ENCODE results near the gene MAMLD1. TPM values are rescaled to one million over a fixed set of nuclear protein-coding genes. Genes with fewer than 3 reads are reported as not detected.
A peak's percentile ranks its signal among the peaks of the same experiment; 100 is the strongest.

The MAMLD1 gene
- total and polyA plus RNA-seq, 5 experiments from 2014 or later: 0.30 to 0.46 (median 0.36) TPM; not detected in 1

- ATAC-seq: no peak
- H3K36me3 Mint-ChIP-seq: no peaks in the 10 kb centered on the region
- no peak overlapping the region for H3K4me3 Mint-ChIP-seq
These were observed 92.1 kb downstream of the MAMLD1 start for GRCh38 chrX:150455215-150455608.

DNA sequence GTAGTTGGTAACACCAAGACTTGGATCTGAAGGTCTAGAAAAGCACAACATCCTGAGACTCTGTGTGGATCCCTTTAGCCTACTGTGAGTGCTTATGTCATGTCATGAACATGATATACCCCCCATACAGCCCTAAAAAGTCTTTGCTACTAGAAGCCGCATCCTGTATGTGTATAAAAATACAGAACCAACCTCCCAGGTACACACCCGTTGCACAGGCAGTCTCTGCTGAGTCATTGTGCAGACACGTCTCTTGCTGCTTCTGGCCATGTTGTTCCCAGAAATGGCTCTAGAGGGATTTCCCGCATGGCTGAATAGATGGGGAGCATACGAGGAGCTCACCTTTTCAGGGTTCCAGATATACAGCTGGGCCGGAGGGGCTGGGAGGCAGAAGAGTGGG is 93.3 kb downstream of the MAMLD1 start:
- POLR2A ChIA-PET: no interaction called here
- DNase-seq (no peak), ATAC-seq (no peak)
- H3K36me3 Mint-ChIP-seq: no peaks in the 10 kb centered on the region
- H3K9me3 Mint-ChIP-seq: no peaks in the 10 kb centered on the region
- no peak overlapping the region for H3K4me3 Mint-ChIP-seq
- no peak overlapping the region for H3K27ac Mint-ChIP-seq
- H3K27me3 Mint-ChIP-seq: peaks cover 0 to 2% (median 0%) of the 10 kb centered on the region in 5 donors
- peaks cover 4 to 20% (median 14%) of the 10 kb centered on the region in 4 donors for H3K4me1 Mint-ChIP-seq

More at GRCh38 chrX:150455215-150455608, 92.1 kb downstream of the MAMLD1 start:
- no peak overlapping the region for H3K27ac Mint-ChIP-seq
- H3K9me3 Mint-ChIP-seq: no peaks in the 10 kb centered on the region
- POLR2A ChIA-PET: no interaction called here
- peaks cover 0 to 2% (median 0%) of the 10 kb centered on the region in 5 donors for H3K27me3 Mint-ChIP-seq
- no peak for DNase-seq
- peaks cover 4 to 29% (median 18%) of the 10 kb centered on the region in 4 donors for H3K4me1 Mint-ChIP-seq

DNA sequence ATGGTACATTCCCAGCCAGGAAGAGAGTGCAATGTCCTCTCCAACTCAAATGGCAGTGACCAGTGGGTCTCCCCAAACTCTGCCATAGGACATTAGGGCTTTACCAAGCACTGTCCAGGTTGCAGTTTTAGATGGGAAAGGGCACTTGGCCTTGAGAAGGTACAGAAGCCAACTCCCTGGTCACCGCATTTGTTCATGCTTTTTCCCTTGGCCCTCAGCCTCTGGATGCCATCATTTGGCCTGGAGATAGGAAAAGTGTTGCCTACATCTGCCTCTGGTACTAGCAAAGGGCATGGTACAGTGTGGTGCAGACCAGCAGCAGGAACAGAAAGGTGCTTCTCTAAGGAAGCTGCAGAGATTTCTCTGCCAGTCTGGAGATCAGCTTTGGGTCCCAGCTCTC is 93.8 kb downstream of the MAMLD1 start:
- H3K9me3 Mint-ChIP-seq: no peaks in the 10 kb centered on the region
- DNase-seq: no peak
- POLR2A ChIA-PET: no interaction called here
- peaks cover 4 to 16% (median 12%) of the 10 kb centered on the region in 4 donors for H3K4me1 Mint-ChIP-seq
- H3K27ac Mint-ChIP-seq: no peak overlapping the region
- H3K36me3 Mint-ChIP-seq: no peaks in the 10 kb centered on the region
- H3K4me3 Mint-ChIP-seq: no peak overlapping the region
- ATAC-seq: no peak
- peaks cover 0 to 2% (median 0%) of the 10 kb centered on the region in 5 donors for H3K27me3 Mint-ChIP-seq

DNA sequence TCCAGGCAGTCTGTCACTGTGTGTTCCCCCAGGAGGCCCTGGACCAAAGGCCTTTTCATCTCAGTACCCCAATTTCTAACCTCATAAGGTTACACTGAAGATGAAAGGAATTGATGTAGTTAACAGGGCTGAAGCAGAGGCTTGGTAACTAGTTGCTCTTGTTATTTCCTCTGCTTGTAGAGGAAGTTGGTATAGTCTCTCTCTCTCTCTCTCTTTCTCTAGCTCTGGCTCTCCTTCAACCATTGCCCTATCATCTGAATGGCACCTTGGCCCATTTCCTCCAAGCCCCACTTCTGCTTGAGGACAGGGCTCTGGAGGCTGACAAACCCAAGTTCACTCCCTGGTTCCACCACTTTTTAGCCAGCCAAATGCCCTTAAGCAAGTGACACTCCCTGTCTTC is 96.1 kb downstream of the MAMLD1 start:
- Mint-ChIP-seq H3K4me3 (peak overlapping the region in 2 of 10 donors; percentile 34 to 67), H3K9me3 (no peaks in the 10 kb centered on the region), H3K4me1 (peaks cover 4 to 14% (median 12%) of the 10 kb centered on the region in 4 donors), H3K36me3 (no peaks in the 10 kb centered on the region), H3K27me3 (no peaks in the 10 kb centered on the region), H3K27ac (peak overlapping the region; percentile 16 to 94 (median 85))
- peak; percentile 42 to 87 for ATAC-seq
- peak in 2 of 10 donors; percentile 30 to 36 for DNase-seq
- POLR2A ChIA-PET: no interaction called here

- no peak overlapping the region for H3K4me3 Mint-ChIP-seq
- DNase-seq (no peak), ATAC-seq (no peak)
- no peaks in the 10 kb centered on the region for H3K36me3 Mint-ChIP-seq
- H3K4me1 Mint-ChIP-seq: peaks cover 4 to 14% (median 12%) of the 10 kb centered on the region in 4 donors
- H3K9me3 Mint-ChIP-seq: no peaks in the 10 kb centered on the region
- H3K27ac Mint-ChIP-seq: peak overlapping the region in 1 of 10 donors; percentile 17
- POLR2A ChIA-PET: no interaction called here
- H3K27me3 Mint-ChIP-seq: no peaks in the 10 kb centered on the region
These were observed 96.9 kb downstream of the MAMLD1 start for GRCh38 chrX:150460063-150460462.

GRCh38 chrX:150460781-150461180 is 97.7 kb downstream of the MAMLD1 start:
- ATAC-seq (no peak), DNase-seq (no peak)
- Mint-ChIP-seq H3K27ac (peak overlapping the region in 1 of 10 donors; percentile 22), H3K4me1 (peaks cover 4 to 14% (median 12%) of the 10 kb centered on the region in 4 donors), H3K9me3 (no peaks in the 10 kb centered on the region), H3K27me3 (no peaks in the 10 kb centered on the region), H3K4me3 (no peak overlapping the region), H3K36me3 (no peaks in the 10 kb centered on the region)
- POLR2A ChIA-PET: no interaction called here

DNA sequence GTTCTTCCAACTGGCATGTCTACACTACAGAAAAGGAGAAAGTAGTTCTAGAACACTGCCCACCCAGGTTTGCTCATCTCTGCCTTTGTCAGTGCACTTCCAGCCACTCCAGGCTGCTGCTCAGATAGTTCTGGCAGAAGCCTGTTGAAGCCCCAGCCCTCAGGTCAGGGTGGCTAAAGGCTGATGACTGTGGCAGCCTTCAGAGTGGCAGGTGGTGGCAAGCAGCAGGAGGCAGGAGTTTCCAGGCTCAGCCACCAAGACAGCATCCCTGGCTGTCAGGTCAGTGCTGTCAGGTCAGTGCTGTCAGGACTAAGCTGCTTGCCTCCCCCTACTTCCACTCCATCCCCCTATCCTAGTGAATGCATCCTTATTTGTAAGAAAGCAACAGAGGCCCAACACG is 100.4 kb downstream of the MAMLD1 start:
- Mint-ChIP-seq H3K27me3 (no peaks in the 10 kb centered on the region), H3K4me1 (peaks cover 4 to 13% (median 11%) of the 10 kb centered on the region in 4 donors), H3K9me3 (no peaks in the 10 kb centered on the region), H3K36me3 (no peaks in the 10 kb centered on the region), H3K27ac (no peak overlapping the region), H3K4me3 (no peak overlapping the region)
- POLR2A ChIA-PET: no interaction called here
- ATAC-seq: no peak
- no peak for DNase-seq

DNA sequence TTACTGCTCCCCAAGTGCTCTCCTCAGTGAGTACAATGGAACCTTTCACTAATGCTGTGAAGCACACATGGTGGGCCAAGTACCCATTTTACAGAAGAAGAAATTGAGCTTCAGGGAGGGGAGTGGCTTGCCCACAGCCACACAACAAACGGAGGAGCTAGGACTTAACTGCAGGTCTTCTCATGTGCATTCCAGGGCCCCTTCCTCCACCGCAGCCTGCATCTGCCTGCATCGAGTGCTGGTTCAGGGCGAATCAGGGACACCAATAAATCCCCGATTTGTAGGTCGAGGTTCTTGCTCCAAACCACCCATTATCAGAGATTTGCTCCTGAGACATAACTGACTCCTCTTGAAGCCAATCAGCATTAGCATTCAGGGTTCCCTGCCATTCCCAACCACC is 100.9 kb downstream of the MAMLD1 start:
- Mint-ChIP-seq H3K27ac (no peak overlapping the region), H3K27me3 (no peaks in the 10 kb centered on the region), H3K4me3 (no peak overlapping the region), H3K9me3 (no peaks in the 10 kb centered on the region), H3K4me1 (peaks cover 4 to 9% (median 7%) of the 10 kb centered on the region in 4 donors), H3K36me3 (no peaks in the 10 kb centered on the region)
- POLR2A ChIA-PET: no interaction called here
- ATAC-seq: no peak
- no peak for DNase-seq

DNA sequence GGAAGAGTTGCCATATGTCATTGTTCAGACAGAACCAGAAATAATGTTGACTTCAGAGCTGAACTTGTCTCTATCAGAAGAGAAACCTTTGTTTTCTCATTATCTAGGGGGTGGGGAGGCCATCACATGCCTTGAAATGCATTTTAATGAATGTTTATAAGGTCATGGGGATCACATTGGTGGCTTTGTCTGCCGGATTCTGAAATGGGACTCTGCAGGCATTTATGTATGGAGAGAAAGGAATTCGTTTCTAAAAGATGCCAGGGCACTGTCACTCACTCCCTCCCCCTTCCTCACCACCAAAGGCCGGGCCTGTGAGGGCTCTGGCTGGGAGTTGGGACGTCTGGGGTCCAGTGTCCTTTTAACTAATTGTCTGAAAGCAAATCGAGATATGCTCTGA is 102.2 kb downstream of the MAMLD1 start:
- ATAC-seq (no peak), DNase-seq (no peak)
- POLR2A ChIA-PET: no interaction called here
- Mint-ChIP-seq H3K9me3 (no peaks in the 10 kb centered on the region), H3K36me3 (no peaks in the 10 kb centered on the region), H3K4me1 (no peaks in the 10 kb centered on the region), H3K27ac (peak overlapping the region in 1 of 10 donors; percentile 7), H3K27me3 (no peaks in the 10 kb centered on the region), H3K4me3 (no peak overlapping the region)

DNA sequence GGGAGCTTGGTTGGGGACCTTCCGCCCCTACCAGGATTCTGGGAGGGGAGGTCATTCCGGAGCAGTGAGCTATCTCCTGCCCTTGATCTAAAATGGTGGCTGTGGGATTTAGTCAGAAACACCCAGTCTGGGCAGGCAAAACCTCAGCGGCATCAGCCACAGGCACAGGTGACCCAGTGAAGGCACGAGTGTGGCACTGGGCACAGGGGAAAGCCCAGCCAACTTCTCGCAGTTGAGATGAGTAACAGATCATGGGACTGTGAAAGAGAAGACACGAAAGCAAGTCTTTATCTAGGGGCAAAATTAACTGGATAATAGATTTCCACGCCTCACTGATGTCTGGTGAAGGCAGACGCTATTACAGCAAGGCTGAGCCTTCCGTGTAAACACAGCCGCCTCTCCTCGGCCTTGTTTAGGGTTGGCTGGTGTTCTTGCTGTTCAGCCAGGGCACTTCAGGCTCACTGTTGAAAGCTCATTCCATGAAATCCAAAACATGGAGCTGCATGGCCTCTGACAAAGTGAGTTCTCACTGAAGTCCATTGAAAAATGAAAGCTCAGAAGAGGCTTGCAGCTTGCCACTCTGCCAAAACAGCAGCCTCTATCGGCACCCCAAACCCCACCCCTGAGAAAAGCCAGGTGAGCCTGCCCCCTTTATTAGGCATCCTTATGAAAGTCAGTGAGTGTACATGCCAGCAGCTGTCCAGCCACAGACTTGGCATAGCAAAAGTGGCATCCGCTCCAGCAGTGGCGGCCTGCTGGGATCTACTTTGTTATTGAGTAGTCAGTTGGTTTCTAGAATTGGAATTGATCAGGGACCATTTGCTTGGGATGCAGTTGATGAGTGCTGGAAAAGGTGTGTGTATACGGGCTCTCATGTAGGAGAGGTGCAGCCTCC is 103.0 kb downstream of the MAMLD1 start:
- H3K27me3 Mint-ChIP-seq: no peaks in the 10 kb centered on the region
- H3K36me3 Mint-ChIP-seq: no peaks in the 10 kb centered on the region
- POLR2A ChIA-PET: no interaction called here
- no peak overlapping the region for H3K27ac Mint-ChIP-seq
- no peaks in the 10 kb centered on the region for H3K9me3 Mint-ChIP-seq
- H3K4me1 Mint-ChIP-seq: no peaks in the 10 kb centered on the region
- ATAC-seq (no peak), DNase-seq (no peak)
- no peak overlapping the region for H3K4me3 Mint-ChIP-seq

DNA sequence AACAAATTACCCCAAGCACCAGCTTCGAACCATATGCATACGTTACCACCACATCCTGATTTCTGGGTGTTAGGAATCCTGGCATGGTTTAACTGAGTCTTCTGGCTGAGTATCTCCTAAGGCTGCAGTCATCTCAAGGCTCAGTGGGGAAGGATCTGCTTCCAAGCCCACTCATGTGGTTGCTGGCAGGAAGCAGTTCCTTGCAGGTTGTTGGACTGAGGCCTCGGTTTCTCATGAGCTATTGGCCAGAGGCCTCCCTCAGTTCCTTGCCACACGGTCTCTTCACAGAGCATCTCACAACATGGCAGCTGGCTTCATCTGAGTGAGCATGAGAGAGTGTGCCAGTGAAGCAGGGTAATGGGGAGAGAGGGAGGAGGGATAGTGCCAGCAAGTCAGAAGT is 109.2 kb downstream of the MAMLD1 start:
- no peak for DNase-seq
- Mint-ChIP-seq H3K9me3 (no peaks in the 10 kb centered on the region), H3K4me3 (no peak overlapping the region), H3K27ac (no peak overlapping the region), H3K4me1 (peaks cover 0 to 4% (median 2%) of the 10 kb centered on the region in 4 donors), H3K27me3 (no peaks in the 10 kb centered on the region), H3K36me3 (no peaks in the 10 kb centered on the region)
- ATAC-seq: no peak
- POLR2A ChIA-PET: no interaction called here

DNA sequence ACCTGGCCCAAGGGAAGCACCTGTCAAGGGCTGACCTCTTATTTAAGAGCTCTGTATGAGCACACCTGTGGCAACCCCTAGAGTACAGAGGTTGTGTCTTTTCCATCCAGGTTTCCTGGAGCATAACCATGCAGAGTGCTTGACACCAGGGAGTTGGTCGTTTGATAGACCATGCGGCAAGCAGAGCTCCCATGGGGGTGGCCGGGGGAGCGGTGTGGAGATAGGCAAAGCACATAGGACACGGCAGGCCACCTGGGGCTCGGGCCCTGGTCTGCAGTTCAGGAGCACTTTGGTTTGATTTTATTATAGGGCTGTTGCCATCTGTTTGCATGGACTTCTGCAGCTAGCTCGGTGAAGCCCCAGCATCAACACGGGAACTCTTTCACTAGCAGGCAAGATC is 110.3 kb downstream of the MAMLD1 start:
- ATAC-seq (no peak), DNase-seq (no peak)
- Mint-ChIP-seq H3K9me3 (no peaks in the 10 kb centered on the region), H3K36me3 (no peaks in the 10 kb centered on the region), H3K4me3 (no peak overlapping the region), H3K27me3 (no peaks in the 10 kb centered on the region), H3K4me1 (peaks cover 3 to 13% (median 12%) of the 10 kb centered on the region in 4 donors), H3K27ac (no peak overlapping the region)
- POLR2A ChIA-PET: no interaction called here

- ATAC-seq (no peak), DNase-seq (no peak)
- no peaks in the 10 kb centered on the region for H3K9me3 Mint-ChIP-seq
- peaks cover 3 to 26% (median 26%) of the 10 kb centered on the region in 4 donors for H3K4me1 Mint-ChIP-seq
- H3K36me3 Mint-ChIP-seq: no peaks in the 10 kb centered on the region
- no peak overlapping the region for H3K4me3 Mint-ChIP-seq
- H3K27ac Mint-ChIP-seq: peak overlapping the region in 1 of 10 donors; percentile 25
- no peaks in the 10 kb centered on the region for H3K27me3 Mint-ChIP-seq
- POLR2A ChIA-PET: no interaction called here
These were observed 112.3 kb downstream of the MAMLD1 start for GRCh38 chrX:150475461-150475860.

Measured in naive thymus-derived CD8-positive, alpha-beta T cell (primary cell).